WERI-Rb-1 (cell line): ENCODE measurements around the gene MAP6D1.

Experiments used
- DNase-seq: peaks from one replicate; pipeline ENCODE4 v3.0.0-alpha.2; 2020
- H3K27ac ChIP-seq: fragments of 250-450 bp; sonication (Bioruptor Pico); 2 replicates; pipeline ENCODE4 v1.5.1; 2020; ENCODE audit warnings: mild to moderate bottlenecking, moderate library complexity
- H3K27me3 ChIP-seq: fragments of 250-450 bp; sonication (Bioruptor Pico); 2 replicates; pipeline ENCODE4 v1.5.1; 2021; ENCODE audit warnings: mild to moderate bottlenecking, low read depth, moderate library complexity; ENCODE audit not compliant: insufficient read depth, severe bottlenecking
- H3K36me3 ChIP-seq: fragments of 250-450 bp; sonication (Bioruptor Pico); 2 replicates; pipeline ENCODE4 v1.5.1; 2020; ENCODE audit warnings: mild to moderate bottlenecking, moderate library complexity
- H3K4me3 ChIP-seq: 2 replicates; pipeline ENCODE4 v1.5.1; 2011; ENCODE audit warnings: low read depth, mild to moderate bottlenecking, control low read depth, low read length
- H3K9me3 ChIP-seq: fragments of 250-450 bp; sonication (Bioruptor Pico); 2 replicates; pipeline ENCODE4 v1.5.1; 2021; ENCODE audit warnings: mild to moderate bottlenecking, moderate library complexity; ENCODE audit not compliant: severe bottlenecking
- CTCF ChIP-seq: IDR thresholded peaks from 2 replicates; pipeline ENCODE4 v1.5.1; 2011; ENCODE audit warnings: low read depth, mild to moderate bottlenecking, control low read depth, inconsistent platforms, low read length

Gene MAP6D1

GRCh38 chr3:183857863-183858262, 32.5 kb upstream of the MAP6D1 start:
- no peak overlapping the region for H3K27ac ChIP-seq
- H3K27me3 ChIP-seq: no peaks in the 10 kb centered on the region
- H3K4me3 ChIP-seq: no peak overlapping the region
- TF ChIP-seq CTCF: no peak
- H3K9me3 ChIP-seq: no peaks in the 10 kb centered on the region
- no peak for DNase-seq
- H3K36me3 ChIP-seq: peaks cover 20% of the 10 kb centered on the region

- Histone ChIP-seq H3K27ac (no peak overlapping the region), H3K4me3 (no peak overlapping the region), H3K36me3 (no peaks in the 10 kb centered on the region; the same call in 1 of the 2 replicates), H3K9me3 (no peaks in the 10 kb centered on the region), H3K27me3 (no peaks in the 10 kb centered on the region)
- no peak for DNase-seq
- no peak for TF ChIP-seq CTCF
These were observed 29.1 kb upstream of the MAP6D1 start for GRCh38 chr3:183854318-183855035.

- H3K4me3 ChIP-seq: no peak overlapping the region
- no peak for DNase-seq
- no peaks in the 10 kb centered on the region for H3K9me3 ChIP-seq
- H3K27me3 ChIP-seq: no peaks in the 10 kb centered on the region
- H3K36me3 ChIP-seq: peaks cover 43% of the 10 kb centered on the region
- no peak overlapping the region for H3K27ac ChIP-seq
- no peak for TF ChIP-seq CTCF
These were observed 20.4 kb upstream of the MAP6D1 start for GRCh38 chr3:183845608-183846288.

GRCh38 chr3:183845090-183845489, 19.7 kb upstream of the MAP6D1 start:
- no peak for TF ChIP-seq CTCF
- Histone ChIP-seq H3K4me3 (no peak overlapping the region), H3K36me3 (peaks cover 48% of the 10 kb centered on the region), H3K27ac (no peak overlapping the region), H3K27me3 (no peaks in the 10 kb centered on the region), H3K9me3 (no peaks in the 10 kb centered on the region)
- DNase-seq: no peak

- TF ChIP-seq CTCF: no peak
- no peak for DNase-seq
- no peaks in the 10 kb centered on the region for H3K27me3 ChIP-seq
- no peak overlapping the region for H3K4me3 ChIP-seq
- H3K36me3 ChIP-seq: peaks cover 53% of the 10 kb centered on the region
- H3K27ac ChIP-seq: no peak overlapping the region
- H3K9me3 ChIP-seq: no peaks in the 10 kb centered on the region
These were observed 19.2 kb upstream of the MAP6D1 start for GRCh38 chr3:183844606-183845005.

GRCh38 chr3:183839751-183840150, 14.4 kb upstream of the MAP6D1 start:
- H3K27me3 ChIP-seq: no peaks in the 10 kb centered on the region
- H3K36me3 ChIP-seq: peaks cover 51% of the 10 kb centered on the region
- no peak for TF ChIP-seq CTCF
- H3K4me3 ChIP-seq: no peak overlapping the region
- H3K27ac ChIP-seq: no peak overlapping the region
- DNase-seq: no peak
- no peaks in the 10 kb centered on the region for H3K9me3 ChIP-seq
